ENCODE results near the gene GRIFIN.

The GRIFIN gene

DNA sequence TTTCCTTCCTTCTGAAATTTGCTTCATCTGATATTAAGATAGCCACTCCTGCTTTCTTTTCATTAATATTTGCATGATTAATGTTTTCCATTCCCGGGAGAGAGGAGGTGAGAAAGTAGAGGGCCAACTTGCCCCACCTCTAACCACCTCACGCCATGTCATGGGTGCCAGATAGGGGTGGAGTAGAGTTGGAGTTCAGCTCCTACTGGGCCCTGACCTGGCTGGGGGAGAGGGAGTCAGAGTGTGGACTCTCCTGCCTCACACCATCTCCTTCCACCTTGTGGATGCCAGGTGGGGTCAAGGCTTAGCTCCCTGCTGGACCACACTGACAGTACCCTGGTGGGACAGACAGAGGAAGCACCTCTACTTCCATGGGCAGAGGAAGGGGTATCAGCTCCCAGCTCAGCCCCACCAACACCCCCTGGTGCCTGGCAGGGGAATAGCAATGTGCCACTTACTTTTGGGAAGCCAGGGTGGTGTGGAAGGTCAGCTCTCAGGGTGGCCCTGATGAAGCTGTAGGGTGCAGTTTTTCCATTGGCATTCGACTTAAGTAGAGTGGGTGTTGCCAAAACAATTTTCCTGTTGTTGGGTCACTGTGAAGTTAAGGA is 44.8 kb downstream of the GRIFIN start:
- DNase-seq = peak in 1 of 2 donors; percentile 44

DNA sequence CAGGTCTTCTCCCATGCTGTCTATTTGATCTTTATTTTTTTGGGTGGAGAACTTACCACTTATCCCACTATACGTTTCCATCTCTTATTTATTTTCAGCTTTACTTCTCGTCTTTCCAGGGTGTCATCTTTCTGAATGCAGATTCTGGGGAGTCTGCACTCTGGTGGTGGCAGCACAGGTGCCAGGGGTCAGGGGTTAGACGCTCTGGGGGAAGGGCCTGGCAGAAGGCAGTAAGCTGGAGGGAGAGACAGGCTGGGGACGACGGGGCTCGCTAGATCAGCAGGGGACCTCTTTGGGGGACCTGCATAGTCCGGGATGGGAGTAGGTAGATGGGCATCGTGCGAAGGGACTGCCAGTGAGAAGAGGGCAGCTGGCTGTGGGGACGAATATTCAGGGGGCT is 50.4 kb downstream of the GRIFIN start:
- no peak for DNase-seq

Data from bone marrow (tissue), 2 donors.